ENCODE results near the gene GIPC1.
"Not testable (repeated sequence)": the region's sequence is repeated elsewhere in the genome, so short reads cannot be mapped to it uniquely, and the experiment has no call there.

GIPC1 gene

GRCh38 chr19:14496029-14496833, at the start of gene GIPC1:
Gene GIPC1, minus strand, starts transcription at chr19:14496127. Its CDS starts 13,151 bp downstream, at chr19:14482976.
- no peak for TF ChIP-seq CTCF (IDR thresholded peaks at IDR 0.05; ENCODE audit: low read depth, low read length, missing control alignments)
- DNase-seq (ENCODE audit: low read depth) = no peak
- peak within 1 kb of the TSS; percentile 70 for H3K4me3 ChIP-seq (ENCODE audit: low read depth, low read length)

GRCh38 chr19:14545716-14546082, 49.8 kb upstream of the GIPC1 start:
- no peak for DNase-seq (ENCODE audit: low read depth)
- no peak overlapping the region for H3K4me3 ChIP-seq (ENCODE audit: low read depth, low read length)
- TF ChIP-seq CTCF (IDR thresholded peaks at IDR 0.05; ENCODE audit: low read depth, low read length, missing control alignments) = no peak

GRCh38 chr19:14544977-14545715, 49.2 kb upstream of the GIPC1 start:
- no peak overlapping the region for H3K4me3 ChIP-seq (ENCODE audit: low read depth, low read length)
- no peak for DNase-seq (ENCODE audit: low read depth)
- TF ChIP-seq CTCF (IDR thresholded peaks at IDR 0.05; ENCODE audit: low read depth, low read length, missing control alignments) = no peak

- no peak overlapping the region for H3K4me3 ChIP-seq (ENCODE audit: low read depth, low read length)
- TF ChIP-seq CTCF (IDR thresholded peaks at IDR 0.05; ENCODE audit: low read depth, low read length, missing control alignments) = no peak
- DNase-seq (ENCODE audit: low read depth) = no peak
These were observed 48.1 kb upstream of the GIPC1 start for GRCh38 chr19:14544047-14544446.

GRCh38 chr19:14542711-14543328, 46.9 kb upstream of the GIPC1 start:
- no peak overlapping the region for H3K4me3 ChIP-seq (ENCODE audit: low read depth, low read length)
- no peak for DNase-seq (ENCODE audit: low read depth)
- no peak for TF ChIP-seq CTCF (IDR thresholded peaks at IDR 0.05; ENCODE audit: low read depth, low read length, missing control alignments)

GRCh38 chr19:14541979-14542378, 46.1 kb upstream of the GIPC1 start:
- not testable (repeated sequence) for H3K4me3 ChIP-seq (ENCODE audit: low read depth, low read length); DNase-seq (ENCODE audit: low read depth)

GRCh38 chr19:14540741-14541525, 45.0 kb upstream of the GIPC1 start:
- no peak for TF ChIP-seq CTCF (IDR thresholded peaks at IDR 0.05; ENCODE audit: low read depth, low read length, missing control alignments)
- no peak for DNase-seq (ENCODE audit: low read depth)
- H3K4me3 ChIP-seq (ENCODE audit: low read depth, low read length) = no peak overlapping the region

All from GM12864 (cell line).